ENCODE measurements around the gene PGAP6.

GRCh38 chr16:361341-361871, 20.4 kb downstream of the PGAP6 start:
- TF ChIP-seq POLR2A (IDR thresholded peaks at IDR 0.05; ENCODE audit: extremely low read depth, insufficient read length): no peak
- TF ChIP-seq, protein P1, sequence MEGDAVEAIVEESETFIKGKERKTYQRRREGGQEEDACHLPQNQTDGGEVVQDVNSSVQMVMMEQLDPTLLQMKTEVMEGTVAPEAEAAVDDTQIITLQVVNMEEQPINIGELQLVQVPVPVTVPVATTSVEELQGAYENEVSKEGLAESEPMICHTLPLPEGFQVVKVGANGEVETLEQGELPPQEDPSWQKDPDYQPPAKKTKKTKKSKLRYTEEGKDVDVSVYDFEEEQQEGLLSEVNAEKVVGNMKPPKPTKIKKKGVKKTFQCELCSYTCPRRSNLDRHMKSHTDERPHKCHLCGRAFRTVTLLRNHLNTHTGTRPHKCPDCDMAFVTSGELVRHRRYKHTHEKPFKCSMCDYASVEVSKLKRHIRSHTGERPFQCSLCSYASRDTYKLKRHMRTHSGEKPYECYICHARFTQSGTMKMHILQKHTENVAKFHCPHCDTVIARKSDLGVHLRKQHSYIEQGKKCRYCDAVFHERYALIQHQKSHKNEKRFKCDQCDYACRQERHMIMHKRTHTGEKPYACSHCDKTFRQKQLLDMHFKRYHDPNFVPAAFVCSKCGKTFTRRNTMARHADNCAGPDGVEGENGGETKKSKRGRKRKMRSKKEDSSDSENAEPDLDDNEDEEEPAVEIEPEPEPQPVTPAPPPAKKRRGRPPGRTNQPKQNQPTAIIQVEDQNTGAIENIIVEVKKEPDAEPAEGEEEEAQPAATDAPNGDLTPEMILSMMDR (IDR thresholded peaks at IDR 0.05; ENCODE audit: low read depth, low read length): no peak

Measured in NB4 (cell line).